Esophagus squamous epithelium (tissue), 5 donors: ENCODE results near the gene PKD1. TPM values are rescaled to one million over a fixed set of nuclear protein-coding genes. Genes with fewer than 3 reads are reported as not detected.
A peak's percentile ranks its signal among the peaks of the same experiment; 100 is the strongest.
"Not testable (repeated sequence)": the region's sequence is repeated elsewhere in the genome, so short reads cannot be mapped to it uniquely, and the experiment has no call there.

ENCODE experiments used
- DNase-seq: peaks from one replicate; lab custom pipeline; 2025; lab: John Stamatoyannopoulos, UW
- H3K27ac ChIP-seq, 4 donors: fragments of 200-600 bp; sonication (generic); one replicate each; pipeline ENCODE4 v1.5.1; 2016 to 2019; ENCODE audit warnings: mild to moderate bottlenecking in 1 of 4
- H3K27me3 ChIP-seq, 4 donors: fragments of 200-600 bp; sonication (generic); 1 replicate in 3 of 4; 2 replicates in 1 of 4; pipeline versions ENCODE4 v1.5.1 to v1.6.0; 2017 to 2021; ENCODE audit warnings: antibody characterized with exemption in 1 of 4
- H3K36me3 ChIP-seq, 3 donors: fragments of 200-600 bp; sonication (generic); one replicate each; pipeline ENCODE4 v1.5.1; 2016 to 2019
- H3K4me1 ChIP-seq, 3 donors: fragments of 200-600 bp; sonication (generic); one replicate each; pipeline ENCODE4 v1.5.1; 2017 to 2019
- H3K4me3 ChIP-seq, 4 donors: fragments of 200-600 bp; sonication (generic); 1 replicate in 3 of 4; 2 replicates in 1 of 4; pipeline ENCODE4 v1.5.1; 2016 to 2019; ENCODE audit warnings: mild to moderate bottlenecking in 2 of 4, moderate library complexity in 1 of 4
- H3K9me3 ChIP-seq, 3 donors: fragments of 200-600 bp; sonication (generic); one replicate each; pipeline ENCODE4 v1.5.1; 2016 to 2019
- CTCF ChIP-seq, 6 experiments: fragments of 450-650 bp in 4 of 6; fragments of 200-600 bp in 2 of 6; sonication (generic) in 2 of 6; IDR thresholded peaks; one replicate each; pipeline ENCODE4 v1.5.1; 2016 to 2019; ENCODE audit warnings: antibody characterized with exemption in 6 of 6, mild to moderate bottlenecking in 4 of 6, moderate library complexity in 4 of 6
- POLR2A ChIP-seq, 4 donors: fragments of 450-650 bp; IDR thresholded peaks; one replicate each; pipeline ENCODE4 v1.6.1; 2017; ENCODE audit warnings: antibody characterized with exemption in 4 of 4, mild to moderate bottlenecking in 4 of 4, moderate library complexity in 3 of 4
- WGBS, 2 donors: methylation state at CpG; one replicate each; pipeline ENCODE4 v1.1.5; 2018; 5-methylcytosine and 5-hydroxymethylcytosine counted together
- intact Hi-C: fragments of 100-400 bp; cut with DNase I; formaldehyde crosslinking; loops from one replicate; pipeline ENCODE4 v1.15.0; 2022
- total RNA-seq, 4 donors: library from RNA; depleted of rRNA; stranded (reverse); fragments of >200 nt; gene quantifications; one replicate each; pipeline ENCODE4 v1.1.0, GENCODE V29; 2016
- donor health status: DM: yes; HTN: yes; CAD: no.

The PKD1 gene
- total RNA-seq, 4 donors from 2014 or later, result 34.1 to 123 (median 64.1) TPM

GRCh38 chr16:2122429-2122828, 13.3 kb downstream of the PKD1 start:
- H3K36me3 ChIP-seq, result peaks cover 0 to under 1% (median 0%) of the 10 kb centered on the region in 3 donors
- H3K4me3 ChIP-seq, result no peak overlapping the region
- no peaks in the 10 kb centered on the region for H3K27me3 ChIP-seq
- TF ChIP-seq POLR2A (IDR thresholded peaks at IDR 0.05) (no peak), CTCF (IDR thresholded peaks at IDR 0.05) (no peak)
- H3K9me3 ChIP-seq, result no peaks in the 10 kb centered on the region
- DNase-seq, result no peak
- peaks cover 43 to 78% (median 62%) of the 10 kb centered on the region in 3 donors for H3K4me1 ChIP-seq
- 55 to 62% methylated on average over 4 to 9 of the region's 17 CpGs for WGBS, 2 donors
- intact Hi-C loops, result no loop called here
- H3K27ac ChIP-seq, result peak overlapping the region; percentile 42 to 94 (median 90)

- TF ChIP-seq POLR2A (IDR thresholded peaks at IDR 0.05) (no peak), CTCF (IDR thresholded peaks at IDR 0.05) (no peak)
- WGBS, 2 donors, result no CpG with 5 or more reads among the region's 19 CpGs
- intact Hi-C loops, result no loop called here
- Histone ChIP-seq H3K36me3 (peaks cover 0 to 6% (median 0%) of the 10 kb centered on the region in 3 donors), H3K27ac (peak overlapping the region; percentile 61 to 94 (median 90)), H3K4me3 (peak overlapping the region in 1 of 4 donors; percentile 42), H3K27me3 (no peaks in the 10 kb centered on the region), H3K9me3 (no peaks in the 10 kb centered on the region), H3K4me1 (peaks cover 38 to 78% (median 61%) of the 10 kb centered on the region in 3 donors)
- DNase-seq, result no peak
Observed at GRCh38 chr16:2121853-2122252, 13.8 kb downstream of the PKD1 start.

- H3K36me3 ChIP-seq, intact Hi-C loops, H3K27me3 ChIP-seq, H3K4me3 ChIP-seq, DNase-seq, H3K9me3 ChIP-seq: not testable (repeated sequence)
- H3K4me1 ChIP-seq, result peaks cover 33 to 78% (median 56%) of the 10 kb centered on the region in 3 donors
- H3K27ac ChIP-seq, result peak overlapping the region; percentile 61 to 94 (median 90)
- peak in 5 of 6 experiments; percentile 4 to 42 (median 28) for TF ChIP-seq CTCF (IDR thresholded peaks at IDR 0.05)
- WGBS, 2 donors, result 17 to 26% methylated on average over 5 to 7 of the region's 9 CpGs
Observed at GRCh38 chr16:2121325-2121724, 14.4 kb downstream of the PKD1 start.

GRCh38 chr16:2117960-2118722, 17.6 kb downstream of the PKD1 start:
- H3K4me3 ChIP-seq, H3K9me3 ChIP-seq, H3K27ac ChIP-seq, DNase-seq, H3K27me3 ChIP-seq, intact Hi-C loops: not testable (repeated sequence)
- Histone ChIP-seq H3K4me1 (peaks cover 6 to 48% (median 28%) of the 10 kb centered on the region in 3 donors), H3K36me3 (peaks cover 0 to 41% (median 5%) of the 10 kb centered on the region in 3 donors)
- WGBS, 2 donors, result 80% methylated on average over 1 of the region's 35 CpGs; no CpG with 5 or more reads in 1 of the 2 donors

GRCh38 chr16:2117341-2117740, 18.4 kb downstream of the PKD1 start:
- no CpG with 5 or more reads among the region's 25 CpGs for WGBS, 2 donors
- peaks cover 6 to 40% (median 20%) of the 10 kb centered on the region in 3 donors for H3K4me1 ChIP-seq
- DNase-seq, intact Hi-C loops, H3K27ac ChIP-seq, H3K4me3 ChIP-seq, H3K9me3 ChIP-seq, H3K27me3 ChIP-seq: not testable (repeated sequence)
- H3K36me3 ChIP-seq, result peaks cover 0 to 49% (median 5%) of the 10 kb centered on the region in 3 donors

GRCh38 chr16:2116428-2116827, 19.3 kb downstream of the PKD1 start:
- H3K4me1 ChIP-seq, result peaks cover 0 to 31% (median 11%) of the 10 kb centered on the region in 3 donors
- peaks cover 0 to 58% (median 5%) of the 10 kb centered on the region in 3 donors for H3K36me3 ChIP-seq
- DNase-seq, intact Hi-C loops, H3K27me3 ChIP-seq, H3K9me3 ChIP-seq, H3K4me3 ChIP-seq: not testable (repeated sequence)
- WGBS, 2 donors, result 84% methylated on average over 5 of the region's 24 CpGs; no CpG with 5 or more reads in 1 of the 2 donors
- H3K27ac ChIP-seq, result peak overlapping the region in 1 of 4 donors; percentile 34
